Dedifferentiated amniotic fluid mesenchymal stem cell (primary cell): ENCODE measurements around the gene TMEM87A.
"Not testable (repeated sequence)": the region's sequence is repeated elsewhere in the genome, so short reads cannot be mapped to it uniquely, and the experiment has no call there.

Experiments
- DNase-seq: peaks from one replicate; pipeline ENCODE4 v3.0.0-alpha.2; 2016; ENCODE audit errors: extremely low spot score

TMEM87A gene, protein sequence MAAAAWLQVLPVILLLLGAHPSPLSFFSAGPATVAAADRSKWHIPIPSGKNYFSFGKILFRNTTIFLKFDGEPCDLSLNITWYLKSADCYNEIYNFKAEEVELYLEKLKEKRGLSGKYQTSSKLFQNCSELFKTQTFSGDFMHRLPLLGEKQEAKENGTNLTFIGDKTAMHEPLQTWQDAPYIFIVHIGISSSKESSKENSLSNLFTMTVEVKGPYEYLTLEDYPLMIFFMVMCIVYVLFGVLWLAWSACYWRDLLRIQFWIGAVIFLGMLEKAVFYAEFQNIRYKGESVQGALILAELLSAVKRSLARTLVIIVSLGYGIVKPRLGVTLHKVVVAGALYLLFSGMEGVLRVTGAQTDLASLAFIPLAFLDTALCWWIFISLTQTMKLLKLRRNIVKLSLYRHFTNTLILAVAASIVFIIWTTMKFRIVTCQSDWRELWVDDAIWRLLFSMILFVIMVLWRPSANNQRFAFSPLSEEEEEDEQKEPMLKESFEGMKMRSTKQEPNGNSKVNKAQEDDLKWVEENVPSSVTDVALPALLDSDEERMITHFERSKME

DNA sequence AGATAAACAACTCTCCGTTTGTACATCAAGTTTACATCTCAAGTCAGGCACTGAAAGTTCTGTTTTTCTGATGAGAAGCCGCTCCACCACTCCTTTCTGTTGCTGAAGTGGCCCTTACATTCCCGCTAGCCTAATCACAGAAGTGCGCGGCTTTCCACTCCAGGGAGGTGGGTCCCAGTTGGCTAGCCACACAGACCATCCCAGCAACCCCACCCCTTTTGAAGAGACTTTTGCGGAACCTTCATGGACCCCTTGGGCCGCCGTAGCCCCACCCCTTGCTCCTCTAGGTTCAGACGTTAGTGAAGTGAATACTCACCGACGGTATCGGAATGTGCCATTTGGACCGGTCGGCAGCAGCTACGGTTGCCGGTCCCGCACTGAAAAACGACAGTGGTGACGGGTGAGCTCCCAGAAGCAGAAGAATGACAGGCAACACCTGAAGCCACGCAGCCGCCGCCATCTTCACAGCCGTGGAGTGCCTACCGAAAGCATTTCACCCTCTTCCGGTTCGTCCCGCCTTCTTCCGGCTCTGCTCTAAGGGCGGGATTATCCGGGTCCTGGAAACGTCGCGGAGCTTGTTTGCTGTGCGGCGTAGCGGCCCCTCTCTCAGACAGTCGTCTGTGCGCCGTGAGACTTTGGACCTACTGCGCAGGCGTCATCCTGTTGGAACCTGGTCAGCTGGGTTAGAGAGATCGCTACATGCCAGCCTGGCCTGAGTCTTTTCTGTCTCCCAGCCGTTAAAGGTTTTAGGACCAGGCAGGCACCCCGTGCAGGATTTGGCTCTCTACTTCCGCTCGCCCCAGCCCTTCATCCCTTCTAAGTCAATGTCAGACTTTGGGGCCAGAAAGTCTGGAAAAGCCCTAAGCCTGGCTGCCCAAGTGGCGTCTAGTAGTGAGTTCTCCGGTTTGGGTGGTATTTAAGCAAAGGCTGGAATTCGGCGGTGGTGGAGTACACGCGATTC lies at the start of gene TMEM87A, which contains the start of gene GANC:
Gene TMEM87A (minus strand): TSS at position 495 of the 961 bp plus-strand sequence. CDS start 35 bp downstream, at position 460.
Gene GANC (plus strand): TSS at position 263 of the 961 bp plus-strand sequence. CDS start 1,281 bp downstream, outside the sequence.
- peak; percentile 99 for DNase-seq

DNA sequence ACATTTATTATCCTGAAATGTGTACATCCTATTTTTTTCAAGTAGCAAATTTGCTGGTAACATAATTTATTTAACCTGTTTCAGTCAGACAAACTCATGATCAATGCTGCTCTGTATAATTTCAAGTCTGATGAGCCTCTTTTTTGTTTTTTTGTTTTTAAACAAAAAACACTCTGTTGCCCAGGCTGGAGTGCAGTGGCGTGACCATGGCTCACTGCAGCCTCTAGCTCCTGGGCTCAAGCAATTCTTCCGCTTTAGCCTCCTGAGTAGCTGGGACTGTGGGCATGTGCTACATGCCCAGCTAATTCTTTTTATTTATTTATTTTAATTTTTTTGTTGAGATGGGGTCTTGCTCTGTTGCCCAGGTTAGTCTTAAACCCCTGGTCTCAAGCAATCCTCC lies 46.0 kb upstream of the TMEM87A start:
- no peak for DNase-seq

DNA sequence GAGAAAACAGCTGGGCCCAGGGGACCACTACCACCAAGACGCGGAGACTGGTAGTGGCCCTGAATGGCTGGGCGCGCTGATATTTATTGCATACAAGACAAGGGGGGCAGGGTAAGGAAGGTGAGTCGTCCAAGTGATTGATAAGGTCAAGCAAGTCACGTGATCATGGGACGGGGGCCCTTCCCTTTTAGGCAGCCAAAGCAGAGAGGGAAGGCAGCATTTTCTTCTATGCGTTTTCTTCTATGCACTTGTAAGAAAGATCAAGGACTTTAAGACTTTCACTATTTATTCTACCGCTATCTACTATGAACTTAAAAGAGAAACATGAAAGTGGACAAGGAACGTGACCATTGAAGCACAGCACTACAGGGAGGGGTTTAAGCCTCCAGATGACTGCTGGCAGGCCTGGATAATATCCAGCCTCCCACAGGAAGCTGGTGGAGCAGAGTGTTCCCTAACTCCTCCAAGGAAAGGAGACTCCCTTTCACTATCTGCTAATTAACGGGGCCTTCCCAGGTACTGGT lies 43.1 kb upstream of the TMEM87A start:
- DNase-seq = not testable (repeated sequence)

DNA sequence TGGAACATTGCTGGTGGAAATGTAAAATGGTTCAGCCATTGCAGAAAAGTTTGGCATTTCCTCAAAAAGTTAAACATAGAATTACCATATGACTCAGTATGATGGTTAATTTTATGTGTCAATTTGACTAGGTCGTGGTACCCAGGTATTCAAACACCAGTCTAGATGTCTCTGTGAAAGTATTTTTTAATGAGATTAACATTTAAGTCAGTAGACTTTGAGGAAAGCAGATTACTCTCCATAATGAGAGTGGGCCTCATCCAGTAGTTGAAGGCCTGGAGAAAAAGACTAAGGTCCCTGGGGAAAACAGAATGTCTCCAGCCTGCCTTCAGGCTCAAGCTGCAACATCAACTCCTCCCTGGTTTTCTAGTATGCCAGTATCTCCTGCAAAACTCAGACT lies 42.3 kb upstream of the TMEM87A start:
- no peak for DNase-seq

- no peak for DNase-seq
These were observed 41.6 kb upstream of the TMEM87A start for GRCh38 chr15:42314818-42315217.

DNA sequence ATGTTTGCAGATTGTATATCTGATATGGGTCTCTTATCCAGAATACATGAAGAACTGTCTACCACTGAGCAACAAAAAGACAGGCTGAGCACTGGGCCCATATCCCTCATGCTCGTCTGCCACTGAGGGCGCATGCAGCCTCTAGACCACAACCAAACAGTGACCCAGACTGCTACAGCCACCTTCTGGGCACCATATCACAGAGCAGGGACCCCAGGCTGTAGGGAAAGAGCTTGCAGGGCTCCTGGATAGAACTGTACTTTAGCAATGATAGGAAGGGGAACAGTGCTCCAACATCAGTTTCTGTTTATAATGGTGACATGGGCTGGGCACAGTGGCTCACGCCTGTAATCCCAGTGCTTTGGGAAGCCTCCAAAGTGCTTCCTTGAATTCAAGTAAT lies 40.2 kb upstream of the TMEM87A start:
- DNase-seq = no peak

DNA sequence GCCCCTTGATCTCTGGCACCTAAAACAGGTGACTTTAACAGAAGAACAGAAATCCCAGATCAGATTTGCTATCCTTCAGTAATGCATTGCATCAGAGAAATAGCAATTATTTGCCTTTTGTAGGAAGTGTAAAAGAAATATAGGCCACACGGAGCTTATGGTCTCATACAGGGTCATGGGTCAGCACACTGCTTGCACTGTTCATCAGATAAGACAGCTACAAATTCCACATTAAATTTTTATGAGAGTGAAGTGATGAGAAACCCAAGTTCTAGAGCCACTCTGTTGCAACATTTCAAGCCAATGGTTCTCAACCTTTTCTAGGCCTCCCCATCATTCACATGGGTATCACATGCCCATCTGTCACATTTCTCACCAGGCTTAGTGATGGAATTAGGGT lies 33.4 kb upstream of the TMEM87A start:
- DNase-seq = no peak

DNA sequence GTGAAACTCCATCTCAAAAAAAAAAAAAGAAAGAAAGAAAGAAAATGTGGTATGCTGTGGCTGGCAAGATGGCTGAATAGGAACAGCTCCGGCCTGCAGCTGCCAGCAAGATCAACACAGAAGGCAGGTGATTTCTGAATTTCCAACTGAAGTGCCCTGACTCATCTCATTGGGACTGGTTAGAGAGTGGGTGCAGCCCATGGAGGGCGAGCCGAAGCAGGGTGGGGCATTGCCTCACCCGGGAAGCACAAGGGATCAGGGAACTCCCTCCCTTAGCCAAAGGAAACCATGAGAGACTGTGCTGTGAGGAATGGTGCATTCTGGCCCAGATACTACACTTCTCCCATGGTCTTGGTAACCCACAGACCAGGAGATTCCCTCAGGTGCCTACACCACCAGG lies 27.8 kb upstream of the TMEM87A start:
- not testable (repeated sequence) for DNase-seq

- DNase-seq = no peak
These were observed 15.9 kb upstream of the TMEM87A start for GRCh38 chr15:42289166-42289565.

- no peak for DNase-seq
These were observed 14.7 kb upstream of the TMEM87A start for GRCh38 chr15:42287931-42288330.

GRCh38 chr15:42286445-42287029 lies 13.3 kb upstream of the TMEM87A start:
- DNase-seq = no peak

- no peak for DNase-seq
These were observed 11.8 kb upstream of the TMEM87A start for GRCh38 chr15:42285034-42285433.

GRCh38 chr15:42284551-42284950 lies 11.3 kb upstream of the TMEM87A start:
- DNase-seq = no peak

GRCh38 chr15:42283671-42284070 lies 10.4 kb upstream of the TMEM87A start:
- DNase-seq = no peak

DNA sequence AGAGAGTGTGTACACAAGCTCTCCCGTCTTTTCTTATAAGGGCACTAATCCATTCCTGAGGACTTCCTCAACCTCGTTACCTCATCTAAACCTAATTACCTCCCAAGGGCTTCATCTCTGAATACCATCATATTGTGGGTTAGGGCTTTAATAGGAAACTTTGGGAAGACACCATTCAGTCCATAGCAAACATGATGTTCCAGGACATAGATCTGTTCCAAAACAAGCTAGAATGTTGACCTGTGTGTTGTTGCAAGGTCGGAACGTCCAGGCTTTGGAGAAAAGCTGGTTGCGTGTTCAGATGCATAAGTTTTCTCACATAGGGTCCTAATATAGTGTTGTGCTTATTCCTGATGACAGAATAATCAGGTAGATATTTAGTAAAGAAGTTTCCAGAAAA lies 9.7 kb upstream of the TMEM87A start:
- no peak for DNase-seq

GRCh38 chr15:42282344-42282743 lies 9.1 kb upstream of the TMEM87A start:
- DNase-seq = no peak

- DNase-seq = no peak
These were observed 6.0 kb upstream of the TMEM87A start for GRCh38 chr15:42279234-42279723.

GRCh38 chr15:42276762-42277161 lies 3.5 kb upstream of the TMEM87A start:
- no peak for DNase-seq

DNA sequence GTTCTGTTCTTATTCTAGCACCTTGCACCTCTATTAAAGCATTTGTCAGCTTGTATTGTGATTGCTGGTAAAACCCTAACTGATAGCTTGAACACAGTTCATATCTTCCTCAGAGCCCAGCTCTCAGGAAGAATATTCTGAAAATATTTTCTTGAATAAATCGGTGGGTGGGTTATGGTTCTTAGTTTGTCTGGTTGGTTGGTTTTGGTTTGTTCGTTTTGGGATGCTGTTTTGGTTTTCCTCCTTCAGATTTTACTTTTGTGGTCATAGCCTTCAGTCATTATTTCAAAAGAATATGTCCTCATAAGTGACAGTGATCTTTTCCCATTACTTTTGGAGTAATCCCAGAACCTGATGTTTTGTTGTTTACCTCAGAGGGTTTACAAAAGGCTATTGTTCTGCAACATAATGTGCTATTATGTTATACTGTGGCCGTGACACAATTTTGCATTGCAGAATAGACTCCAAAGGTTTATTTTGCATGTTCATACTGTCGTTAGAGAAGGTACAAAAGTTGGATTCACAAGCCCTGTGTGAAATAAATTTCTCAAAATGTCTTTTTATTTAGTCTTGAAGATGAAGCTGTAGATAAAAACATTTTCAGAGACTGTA lies 2.7 kb upstream of the TMEM87A start:
- no peak for DNase-seq

GRCh38 chr15:42274702-42274989 lies 1.4 kb upstream of the TMEM87A start:
- no peak for DNase-seq
